Suppressor macrophage treated with lipopolysaccharide for 1 hour (primary cell): ENCODE data around the gene ADGRD1.

Experiments used
- DNase-seq, 3 donors: peaks; one replicate each; pipeline ENCODE4 v3.0.0-alpha.2; 2020 to 2022

The ADGRD1 gene

GRCh38 chr12:131044760-131045381 lies 91.2 kb downstream of the ADGRD1 start:
- no peak for DNase-seq

GRCh38 chr12:131045705-131046460 lies 92.2 kb downstream of the ADGRD1 start:
- DNase-seq, result no peak

- DNase-seq, result peak; percentile 69 to 75 (median 73)
Measured at GRCh38 chr12:131046813-131047788, 93.4 kb downstream of the ADGRD1 start.

- DNase-seq, result no peak
Measured at GRCh38 chr12:131047789-131048610, 94.3 kb downstream of the ADGRD1 start.

- DNase-seq, result no peak
Measured at GRCh38 chr12:131048611-131048990, 94.9 kb downstream of the ADGRD1 start.

GRCh38 chr12:131049002-131049401 lies 95.3 kb downstream of the ADGRD1 start:
- DNase-seq, result no peak

- DNase-seq, result peak in 1 of 3 donors; percentile 23
Measured at GRCh38 chr12:131049549-131050339, 96.0 kb downstream of the ADGRD1 start.

GRCh38 chr12:131050463-131051154 lies 96.9 kb downstream of the ADGRD1 start:
- no peak for DNase-seq

- no peak for DNase-seq
Measured at GRCh38 chr12:131051155-131051473, 97.4 kb downstream of the ADGRD1 start.

- DNase-seq, result no peak
Measured at GRCh38 chr12:131052063-131052781, 98.5 kb downstream of the ADGRD1 start.

GRCh38 chr12:131052929-131053328 lies 99.2 kb downstream of the ADGRD1 start:
- DNase-seq, result no peak

GRCh38 chr12:131053567-131053966 lies 99.9 kb downstream of the ADGRD1 start:
- DNase-seq, result no peak

GRCh38 chr12:131054345-131055092 lies 100.8 kb downstream of the ADGRD1 start:
- DNase-seq, result no peak

GRCh38 chr12:131055093-131055465 lies 101.4 kb downstream of the ADGRD1 start:
- no peak for DNase-seq

- DNase-seq, result no peak
Measured at GRCh38 chr12:131055596-131056233, 102.0 kb downstream of the ADGRD1 start.

GRCh38 chr12:131056626-131057025 lies 102.9 kb downstream of the ADGRD1 start:
- no peak for DNase-seq

GRCh38 chr12:131057211-131057721 lies 103.6 kb downstream of the ADGRD1 start:
- no peak for DNase-seq

GRCh38 chr12:131057722-131058515 lies 104.2 kb downstream of the ADGRD1 start:
- DNase-seq, result no peak
